ELR (cell line): ENCODE data around the gene C1QTNF7.

Source experiments
- DNase-seq: peaks from one replicate; pipeline ENCODE4 v3.0.0-alpha.2; 2015; ENCODE audit warnings: low read depth

The C1QTNF7 gene, protein sequence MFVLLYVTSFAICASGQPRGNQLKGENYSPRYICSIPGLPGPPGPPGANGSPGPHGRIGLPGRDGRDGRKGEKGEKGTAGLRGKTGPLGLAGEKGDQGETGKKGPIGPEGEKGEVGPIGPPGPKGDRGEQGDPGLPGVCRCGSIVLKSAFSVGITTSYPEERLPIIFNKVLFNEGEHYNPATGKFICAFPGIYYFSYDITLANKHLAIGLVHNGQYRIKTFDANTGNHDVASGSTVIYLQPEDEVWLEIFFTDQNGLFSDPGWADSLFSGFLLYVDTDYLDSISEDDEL

DNA sequence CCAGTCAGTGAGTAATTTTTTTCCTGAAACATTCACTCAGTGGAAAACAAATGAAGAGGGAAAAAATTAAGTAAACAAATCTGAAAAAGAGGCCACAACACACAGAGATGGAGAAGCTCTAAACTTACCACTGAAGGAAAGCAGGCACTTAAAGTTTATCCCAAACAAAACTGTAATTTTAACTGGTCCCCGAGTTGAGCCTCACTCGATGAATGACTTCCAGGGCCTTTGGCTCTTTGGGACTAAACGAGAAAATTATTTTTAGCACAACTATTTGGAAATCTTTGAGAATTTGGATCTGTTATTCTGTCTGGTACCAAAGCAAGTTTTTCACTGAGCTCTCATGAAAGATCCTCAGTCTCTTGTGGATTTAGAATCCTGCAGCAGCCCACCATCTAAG is at the start of gene C1QTNF7:
Gene C1QTNF7, plus strand, starts transcription at position 333 of the 400 bp plus-strand sequence. CDS start 7,711 bp downstream, outside the sequence.
- no peak for DNase-seq

DNA sequence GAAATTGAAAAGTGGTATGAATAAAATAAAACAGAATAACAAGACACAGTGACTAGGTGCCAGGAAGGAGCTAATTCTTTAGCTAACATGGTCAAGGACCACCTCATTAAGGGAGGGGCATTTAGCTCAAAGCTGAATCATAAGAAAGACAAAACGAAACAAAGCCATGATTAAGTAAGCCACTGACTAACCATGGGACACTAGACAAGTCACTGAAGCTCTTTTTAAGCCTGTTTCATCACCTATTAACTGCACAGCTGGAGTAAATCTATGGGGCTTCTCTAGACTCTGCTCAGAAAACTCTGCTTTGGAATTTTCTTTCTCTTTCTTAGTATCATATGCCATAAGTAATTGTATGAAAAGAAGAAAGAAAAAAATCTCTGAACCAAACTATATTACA is 49.8 kb upstream of the C1QTNF7 start:
- peak; percentile 13 for DNase-seq

DNA sequence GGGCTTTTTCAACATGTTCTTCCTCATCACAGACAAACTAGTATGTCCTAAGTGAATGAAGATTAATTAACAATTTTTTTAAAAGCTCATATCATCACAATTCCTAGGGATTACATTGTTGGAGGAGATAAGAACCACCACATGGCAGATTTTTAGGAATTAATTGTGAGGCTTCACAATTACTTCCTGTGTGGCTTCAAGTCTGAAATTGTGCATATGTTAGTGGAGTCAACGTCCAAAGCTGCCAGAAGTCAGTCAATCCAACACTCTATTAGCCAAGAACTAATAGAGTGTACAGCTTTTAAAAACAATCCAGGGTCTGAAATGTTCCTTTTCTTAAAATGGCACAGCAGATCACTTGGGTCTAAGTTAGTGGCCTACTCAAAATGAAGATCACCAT is 49.3 kb upstream of the C1QTNF7 start:
- no peak for DNase-seq

DNA sequence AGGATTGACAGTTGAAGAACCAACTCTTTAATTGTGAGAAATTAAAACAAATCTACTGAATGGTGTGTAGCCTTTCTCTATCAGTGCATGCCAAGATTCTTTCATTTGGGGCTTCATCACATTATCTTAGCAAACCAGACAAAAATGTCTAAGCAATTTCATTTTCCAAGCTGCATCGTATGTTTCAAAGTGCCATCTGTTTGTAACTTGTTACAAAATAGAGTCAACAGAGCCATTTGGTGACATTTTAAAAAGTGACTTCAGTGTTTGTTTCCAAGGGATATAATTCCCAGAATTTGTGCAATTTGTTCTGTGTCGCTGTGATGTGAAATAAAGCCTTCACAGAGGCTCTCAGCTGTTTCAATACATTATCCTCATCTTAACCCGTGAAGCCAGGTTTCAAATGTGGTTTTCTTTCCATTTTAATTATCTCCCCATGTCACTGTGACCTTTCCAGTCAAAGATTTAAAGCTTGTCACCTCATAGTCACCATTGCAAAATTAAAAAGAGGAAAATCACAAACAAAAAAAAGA is 46.0 kb upstream of the C1QTNF7 start:
- no peak for DNase-seq

DNA sequence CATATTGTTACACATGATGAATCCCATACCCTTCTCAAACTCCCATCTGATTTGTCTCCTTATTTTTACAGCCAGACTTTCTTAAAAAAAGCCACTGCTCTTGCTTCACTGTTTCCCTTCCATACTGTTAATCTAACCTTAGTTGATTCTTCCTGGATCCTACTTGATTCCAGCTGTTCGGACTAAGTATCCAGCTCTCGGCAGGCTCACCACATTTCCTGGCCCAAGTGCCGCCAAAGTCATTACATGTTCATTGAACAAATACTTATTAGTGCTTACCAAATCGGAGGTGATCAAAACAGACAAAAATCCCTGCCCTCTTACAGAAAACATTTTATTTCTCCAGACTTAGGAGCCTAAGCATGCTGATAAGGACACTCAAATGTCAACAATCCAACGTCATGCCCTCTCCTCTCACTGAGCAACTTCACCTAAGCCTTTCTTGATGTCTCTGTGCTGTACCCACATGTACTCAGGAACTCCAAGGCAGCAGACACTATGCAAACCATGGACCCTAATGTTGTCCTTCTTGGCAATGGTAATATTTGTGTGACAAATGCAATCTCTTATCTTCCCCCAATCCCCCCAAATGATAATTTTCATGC is 45.1 kb upstream of the C1QTNF7 start:
- no peak for DNase-seq

DNA sequence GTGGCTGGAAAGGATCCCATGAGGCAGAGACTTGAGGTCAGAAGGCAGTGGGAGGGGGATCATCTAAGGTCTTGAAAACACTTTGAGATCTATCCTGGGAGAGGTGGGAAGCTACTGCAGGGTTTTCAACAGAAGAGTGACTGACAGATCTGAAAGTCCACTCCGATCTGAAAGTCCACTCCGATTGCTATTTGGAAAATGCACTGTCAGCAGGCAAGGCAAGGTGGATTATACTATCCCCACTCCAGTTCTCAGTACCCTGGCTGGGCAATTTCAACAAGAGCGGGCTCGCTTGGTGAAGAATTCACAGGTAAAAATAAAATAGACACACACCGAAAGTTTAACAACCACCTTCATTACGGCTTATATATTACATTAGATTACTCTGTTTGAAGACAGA is 42.3 kb upstream of the C1QTNF7 start:
- DNase-seq: no peak

DNA sequence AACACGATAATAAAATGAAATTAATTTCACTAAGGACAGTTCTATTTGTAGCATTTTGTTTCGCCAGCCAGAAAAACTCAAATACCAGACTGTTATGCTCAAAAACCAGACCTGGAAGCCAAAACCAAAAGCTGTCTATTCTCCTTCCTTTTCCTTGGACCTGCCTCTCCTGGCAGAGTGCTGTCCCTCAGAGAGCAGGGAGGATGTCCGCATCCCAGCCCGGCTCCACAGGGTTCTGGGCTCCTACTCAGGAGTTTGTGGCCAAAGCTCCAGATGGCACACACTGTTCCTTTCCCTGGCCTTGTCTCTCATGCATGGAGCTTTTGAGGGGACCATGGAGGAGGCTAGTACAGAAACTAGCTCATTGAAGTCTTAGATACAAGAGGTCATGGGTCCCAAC is 41.9 kb upstream of the C1QTNF7 start:
- DNase-seq: no peak

DNA sequence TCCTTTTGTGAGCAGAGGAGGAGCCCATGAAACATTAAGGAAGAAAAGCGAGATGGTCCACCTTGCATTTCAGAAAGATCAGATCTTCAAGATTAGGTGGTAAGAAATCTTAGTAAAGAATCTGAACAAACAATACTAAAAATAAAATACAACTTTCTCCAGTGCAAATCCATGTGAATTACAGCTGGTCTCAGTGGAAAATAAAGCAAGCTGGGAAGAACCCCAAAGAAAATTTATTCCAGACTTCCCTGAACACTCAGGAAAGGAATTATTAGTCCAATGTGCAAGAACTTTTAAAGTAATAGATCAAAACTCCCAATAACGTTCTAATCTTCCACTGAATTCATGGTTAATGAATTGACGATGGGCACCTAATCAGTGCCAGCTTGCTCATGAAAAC is 37.3 kb upstream of the C1QTNF7 start:
- no peak for DNase-seq

DNA sequence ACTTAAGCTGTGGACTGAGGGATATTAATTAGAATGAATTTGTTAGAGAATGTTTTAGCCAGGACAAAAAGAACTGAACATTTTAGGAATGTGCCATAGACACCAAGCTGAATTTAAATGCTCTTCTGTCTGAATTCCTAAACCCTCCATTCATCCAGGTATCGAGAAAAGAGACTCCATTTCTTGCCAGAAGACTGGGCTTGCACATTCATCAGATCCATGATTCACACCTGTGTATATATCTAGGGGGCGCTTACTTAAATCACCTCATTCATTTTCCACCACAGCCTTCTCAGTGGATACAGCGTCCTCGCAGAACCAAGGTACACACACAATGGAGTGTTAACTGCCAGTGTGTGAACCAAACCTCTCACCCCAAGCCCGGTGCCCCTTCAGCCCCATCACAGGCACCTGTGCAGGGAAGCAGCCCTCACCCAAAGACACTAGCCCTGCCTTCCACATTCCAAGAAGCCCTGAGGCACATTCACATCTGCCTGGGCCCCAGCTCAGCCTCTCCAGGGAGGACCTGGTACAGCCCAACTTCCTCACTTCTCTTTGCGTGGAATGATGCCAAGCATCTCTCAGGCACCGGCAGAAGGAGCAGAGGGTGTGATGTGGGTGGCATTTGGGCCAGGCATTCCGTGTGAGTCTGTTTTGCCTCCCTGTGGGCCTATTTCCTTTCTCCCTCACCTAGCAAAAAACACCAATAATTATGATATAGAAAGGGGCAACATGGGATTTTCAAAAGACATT is 35.6 kb upstream of the C1QTNF7 start:
- DNase-seq: no peak

DNA sequence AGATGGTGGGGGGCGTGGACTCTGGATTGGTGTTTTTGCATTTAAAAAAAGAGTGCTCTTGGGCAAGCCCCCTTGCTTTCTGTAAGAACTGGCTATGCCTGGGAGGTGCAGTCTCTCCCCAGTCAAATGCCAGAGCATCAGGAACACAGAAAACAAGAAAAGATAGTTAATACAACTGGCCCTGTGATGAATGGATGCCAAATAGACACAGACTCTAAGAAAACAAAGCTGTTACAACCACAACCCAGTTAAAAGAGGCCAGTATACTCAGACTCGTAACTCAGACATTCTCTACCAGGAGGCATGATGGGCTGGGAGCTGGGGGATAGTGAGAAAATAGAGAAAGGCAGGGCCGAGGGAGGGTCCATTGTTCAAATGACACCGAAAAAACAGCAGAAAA is 32.5 kb upstream of the C1QTNF7 start:
- no peak for DNase-seq

DNA sequence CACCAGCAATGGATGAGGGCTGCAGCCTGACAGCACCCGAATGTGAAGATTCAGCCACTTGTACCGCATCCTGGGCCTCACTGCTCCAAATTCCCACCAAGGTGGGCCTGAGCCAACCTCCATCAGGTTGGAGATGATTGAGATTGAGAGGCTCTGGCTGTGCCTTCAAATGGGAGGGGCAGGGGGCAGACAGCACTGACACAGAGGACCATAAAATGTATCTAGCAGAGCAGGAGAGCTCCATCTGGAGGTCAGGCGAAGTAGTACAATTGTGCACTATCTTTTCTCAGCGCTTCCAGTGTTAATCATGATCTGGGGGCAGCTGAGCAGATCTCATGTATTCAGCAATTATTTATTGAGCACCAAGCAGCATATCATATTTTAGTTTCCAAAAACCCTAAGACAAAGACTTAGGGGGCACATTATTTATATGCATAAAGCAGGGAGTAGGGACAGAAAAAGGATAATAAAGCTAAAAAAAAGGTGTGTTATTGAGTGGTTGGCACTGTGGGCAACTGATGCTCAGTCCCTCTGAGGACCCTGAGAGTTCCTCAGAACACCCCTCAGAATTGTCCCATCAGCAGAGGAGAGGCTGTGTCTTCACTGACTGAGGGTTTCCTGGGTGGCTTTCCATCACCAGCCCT is 31.6 kb upstream of the C1QTNF7 start:
- DNase-seq: peak; percentile 57

DNA sequence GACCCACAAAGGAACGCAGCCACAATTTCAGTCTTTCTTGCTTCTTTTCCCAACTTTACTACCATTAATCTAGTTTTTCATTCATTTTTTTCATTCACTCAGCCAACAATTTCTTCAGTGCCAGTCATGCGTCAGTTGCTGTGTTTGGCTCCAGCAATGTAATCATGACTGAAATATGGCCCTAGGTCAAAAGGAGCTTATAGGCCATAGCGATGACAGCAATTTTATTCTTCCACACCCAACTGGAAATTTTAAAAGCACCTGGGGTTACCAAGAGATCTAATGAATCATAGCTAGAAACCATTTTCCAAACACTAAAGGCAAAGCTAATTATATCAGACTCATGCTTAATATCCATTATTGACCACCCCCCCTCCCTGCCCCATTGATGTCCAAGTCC is 29.8 kb upstream of the C1QTNF7 start:
- peak; percentile 16 for DNase-seq

DNA sequence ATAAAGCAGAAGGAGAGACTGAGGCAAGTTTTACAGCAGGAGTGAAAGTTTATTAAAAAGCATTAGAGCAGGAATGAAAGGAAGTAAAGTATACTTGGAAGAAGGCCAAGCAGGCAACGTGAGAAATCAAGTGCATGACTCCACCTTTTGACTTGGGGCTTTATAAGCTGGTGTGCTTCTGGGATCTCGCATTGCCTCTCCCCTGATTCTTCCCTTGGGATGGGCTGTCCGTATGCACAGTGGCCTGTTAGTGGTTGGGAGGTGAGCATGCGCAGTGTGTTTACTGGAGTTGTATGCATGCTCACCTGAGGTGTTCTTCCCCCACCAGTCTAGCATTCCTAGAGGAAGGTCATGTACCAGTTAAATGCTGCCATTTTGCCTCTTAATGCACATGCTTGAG is 29.1 kb upstream of the C1QTNF7 start:
- no peak for DNase-seq

DNA sequence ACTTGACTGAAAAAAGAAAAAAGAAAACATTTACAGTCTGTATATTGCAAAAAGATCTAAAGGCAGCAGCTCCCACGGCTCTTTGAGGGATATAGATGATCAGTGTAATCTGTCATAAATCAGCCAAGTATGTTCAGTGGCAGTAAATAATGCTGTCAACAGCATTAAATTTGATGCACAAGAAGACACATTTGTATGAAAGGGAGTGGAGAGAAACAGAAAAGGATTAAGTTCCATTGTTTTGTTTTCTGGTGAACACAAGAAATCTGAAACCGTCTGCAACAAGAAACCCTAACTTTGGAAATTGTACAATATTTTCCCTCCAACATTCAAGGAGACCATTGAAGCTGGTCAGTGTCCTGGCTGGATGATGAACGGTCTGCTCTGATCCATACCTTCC is 27.6 kb upstream of the C1QTNF7 start:
- DNase-seq: no peak

DNA sequence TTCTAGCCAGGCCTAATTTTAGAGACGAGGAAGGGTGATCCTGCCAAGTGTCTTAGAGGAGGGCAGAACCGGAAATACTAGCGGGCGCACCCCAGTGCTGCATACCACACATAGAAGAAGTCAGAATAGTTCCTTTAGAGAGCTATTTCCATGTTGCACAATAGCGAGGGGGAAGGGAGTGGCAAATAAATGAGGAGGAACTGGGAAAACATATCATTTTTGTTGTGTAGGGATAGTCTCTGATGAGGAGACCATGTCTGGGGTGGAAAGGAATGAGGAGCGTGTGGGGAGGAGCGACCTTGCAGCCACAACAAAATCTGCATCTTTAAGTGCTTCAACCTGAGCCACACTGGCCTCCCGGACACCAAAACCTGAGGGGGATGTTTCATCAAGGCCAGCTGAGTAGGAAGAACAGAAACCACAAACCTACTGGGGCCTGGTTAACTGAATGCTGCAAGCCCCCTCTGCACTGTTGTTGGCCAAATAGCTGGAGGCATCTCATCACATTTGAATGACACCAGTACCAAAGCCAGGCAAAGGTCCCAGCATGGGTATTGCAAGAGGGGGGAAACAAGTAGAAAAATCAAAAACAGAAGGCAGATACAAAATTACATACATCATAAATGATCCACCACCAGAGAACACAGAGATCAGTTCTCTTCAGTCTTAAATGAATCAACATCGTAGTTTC is 26.7 kb upstream of the C1QTNF7 start:
- DNase-seq: peak; percentile 57

DNA sequence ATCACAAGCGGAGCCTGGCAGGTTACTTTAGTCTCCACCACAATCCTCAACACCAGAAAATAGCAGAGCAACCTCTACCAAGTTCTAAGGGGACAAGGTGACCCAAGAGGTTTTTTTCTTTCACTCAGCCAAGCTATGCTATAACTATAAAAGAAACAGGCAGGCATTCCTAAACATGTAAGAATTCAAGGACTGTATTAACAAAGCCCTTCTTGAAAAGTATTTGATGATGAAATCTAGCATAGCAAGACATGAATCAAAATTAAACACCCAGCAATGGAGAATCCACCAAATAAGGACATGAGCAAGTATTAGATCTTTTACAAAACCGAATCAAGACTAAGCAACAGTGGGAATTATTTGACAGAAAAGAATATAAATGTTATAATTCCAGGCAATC is 25.7 kb upstream of the C1QTNF7 start:
- DNase-seq: no peak

DNA sequence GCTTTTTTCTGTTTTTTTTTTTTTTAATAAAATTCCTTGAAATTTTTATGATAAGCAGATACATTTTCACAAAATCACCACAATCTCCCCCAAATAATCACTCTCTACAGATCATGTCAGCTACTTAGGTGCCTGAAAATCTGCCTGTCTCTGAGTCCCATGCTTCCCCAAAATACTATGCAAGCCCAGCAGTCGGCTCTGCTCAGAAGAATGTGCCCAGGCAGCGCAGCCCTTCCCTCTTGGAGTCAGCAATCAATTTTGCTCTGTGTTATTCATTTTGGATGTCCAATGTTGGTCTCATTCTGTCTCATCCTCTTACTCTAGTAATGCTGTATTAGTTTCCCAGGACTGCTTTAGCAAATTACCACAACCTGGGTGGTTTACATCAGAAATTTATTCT is 24.9 kb upstream of the C1QTNF7 start:
- no peak for DNase-seq

DNA sequence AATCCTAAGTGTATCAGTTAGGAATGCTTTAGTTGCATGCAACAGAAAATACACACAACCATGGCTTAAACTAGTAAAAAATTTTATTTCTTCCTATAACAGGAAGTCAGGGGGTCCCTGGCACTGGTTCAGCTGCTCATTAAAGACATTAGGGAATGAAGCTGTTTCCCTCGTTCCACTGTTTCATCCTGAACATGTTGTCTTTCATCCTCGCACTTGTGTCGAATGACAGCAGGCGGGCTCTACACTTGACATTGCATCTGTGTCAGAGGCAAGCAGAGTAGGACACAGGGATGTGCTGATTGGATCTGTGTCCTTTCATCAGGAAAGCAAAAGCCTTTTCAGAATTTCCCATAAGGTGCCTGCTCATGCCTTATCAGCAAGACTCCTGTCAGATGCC is 22.8 kb upstream of the C1QTNF7 start:
- no peak for DNase-seq

DNA sequence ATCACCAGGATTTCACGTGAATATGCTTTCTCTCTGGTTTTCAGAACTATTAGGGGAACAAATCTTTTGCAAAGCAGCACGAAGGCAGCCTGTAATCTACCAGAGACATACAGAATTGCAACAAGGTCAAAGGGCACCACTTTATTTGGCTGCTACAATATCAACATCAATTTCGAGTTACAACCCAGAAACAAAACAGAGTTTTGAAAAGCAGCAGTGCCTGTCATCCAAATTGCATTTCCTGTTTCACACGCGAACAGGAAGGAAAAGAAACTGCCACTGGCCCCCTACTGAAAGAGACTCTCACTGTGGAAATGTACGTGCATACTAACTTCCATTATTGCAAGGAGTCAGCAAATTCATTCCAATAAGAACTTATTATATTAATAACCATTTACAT is 17.1 kb upstream of the C1QTNF7 start:
- DNase-seq: no peak

DNA sequence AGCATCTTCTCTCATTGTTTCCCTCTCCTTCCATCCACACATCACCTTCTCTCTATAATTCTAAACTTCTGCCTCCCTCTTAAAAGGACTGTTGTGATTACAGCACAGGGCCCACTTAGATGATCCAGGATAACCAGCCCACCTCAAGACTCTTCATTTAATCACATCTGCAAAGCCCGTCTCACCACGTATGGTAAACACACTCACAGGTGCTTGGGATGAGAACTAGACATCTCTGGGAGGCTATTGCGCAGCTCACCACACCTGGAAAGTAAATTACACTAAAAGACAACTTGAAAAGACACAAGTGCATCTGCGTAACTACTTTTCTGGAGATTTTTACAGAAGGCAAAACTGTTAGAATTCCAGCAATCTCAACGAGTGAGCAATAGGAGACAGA is 15.4 kb upstream of the C1QTNF7 start:
- DNase-seq: no peak

DNA sequence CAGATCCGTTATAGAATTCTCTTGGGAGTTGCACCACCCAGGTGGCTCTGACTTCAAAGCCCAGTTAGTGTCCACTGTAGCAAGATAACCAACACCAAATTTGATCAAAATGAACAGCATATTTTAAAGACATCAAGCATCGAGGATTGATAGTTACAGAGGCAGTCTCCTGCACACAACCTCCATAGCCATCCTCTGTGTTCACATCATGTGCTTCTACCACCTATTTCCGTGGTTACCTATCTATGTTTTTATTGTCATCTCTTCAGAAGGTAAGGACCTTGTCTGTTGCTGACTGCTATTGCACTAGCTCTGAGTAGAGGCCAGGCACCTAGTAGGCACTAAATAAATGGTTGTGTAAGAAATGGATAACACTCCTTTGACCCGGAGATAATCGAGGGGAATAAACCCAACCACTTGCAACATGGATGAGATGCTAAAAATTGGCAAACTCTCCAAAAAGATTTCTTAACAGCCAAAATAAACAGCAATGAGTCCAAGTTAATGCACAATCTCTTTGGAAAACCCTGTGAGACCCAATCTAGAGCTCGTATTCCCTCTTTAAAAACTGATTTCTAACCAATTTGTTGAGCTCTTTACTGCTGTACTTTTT is 14.7 kb upstream of the C1QTNF7 start:
- no peak for DNase-seq

DNA sequence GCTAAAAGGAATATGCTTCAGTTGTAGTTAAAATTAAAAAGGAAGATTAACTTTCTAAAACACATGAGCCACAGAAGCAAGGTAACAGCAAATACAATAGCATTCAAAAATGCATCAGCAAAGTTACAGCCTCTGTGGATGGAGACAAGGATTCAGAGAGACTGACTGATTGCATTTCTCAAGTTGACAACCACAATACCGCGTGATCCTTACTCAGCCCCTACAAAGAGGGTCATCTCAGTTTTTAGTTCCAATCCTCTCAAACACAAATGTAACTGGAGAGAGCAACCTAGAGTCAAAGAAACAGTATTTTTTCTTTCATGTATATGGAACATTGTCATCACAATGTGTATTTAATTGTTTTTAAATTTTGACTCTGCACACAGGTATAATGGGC is 14.2 kb upstream of the C1QTNF7 start:
- DNase-seq: no peak
